Activated CD8-positive, alpha-beta memory T cell treated with anti-CD3 and anti-CD28 coated beads, Interleukin-2, amount 50 U/mL, for 24 hours (primary cell): ENCODE data around the gene PODXL.
"Not testable (repeated sequence)": the region's sequence is repeated elsewhere in the genome, so short reads cannot be mapped to it uniquely, and the experiment has no call there.

ENCODE experiments used
- DNase-seq: peaks from one replicate; pipeline ENCODE4 v3.0.0-alpha.2; 2020; ENCODE audit errors: extremely low read depth

The PODXL gene

DNA sequence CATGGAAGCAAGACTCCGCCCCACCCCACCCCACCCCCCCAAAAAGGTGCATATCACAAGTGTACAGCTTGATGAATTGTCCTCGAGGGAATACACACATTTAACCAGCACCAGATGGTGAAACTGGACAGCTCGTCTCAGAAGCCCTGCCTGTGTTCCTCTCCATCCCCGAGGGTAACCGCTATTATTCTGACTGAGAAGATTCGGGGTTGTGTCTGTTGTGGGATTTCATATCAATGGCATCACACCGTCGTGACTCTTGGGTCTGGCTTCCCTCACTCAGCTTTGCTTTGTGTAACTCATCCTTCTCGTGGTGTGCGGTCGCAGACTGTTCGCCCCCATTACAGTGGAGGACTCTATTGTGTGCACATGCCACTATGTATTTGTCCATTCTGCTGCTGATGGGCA, 18.9 kb downstream of the PODXL start:
- DNase-seq: no peak

DNA sequence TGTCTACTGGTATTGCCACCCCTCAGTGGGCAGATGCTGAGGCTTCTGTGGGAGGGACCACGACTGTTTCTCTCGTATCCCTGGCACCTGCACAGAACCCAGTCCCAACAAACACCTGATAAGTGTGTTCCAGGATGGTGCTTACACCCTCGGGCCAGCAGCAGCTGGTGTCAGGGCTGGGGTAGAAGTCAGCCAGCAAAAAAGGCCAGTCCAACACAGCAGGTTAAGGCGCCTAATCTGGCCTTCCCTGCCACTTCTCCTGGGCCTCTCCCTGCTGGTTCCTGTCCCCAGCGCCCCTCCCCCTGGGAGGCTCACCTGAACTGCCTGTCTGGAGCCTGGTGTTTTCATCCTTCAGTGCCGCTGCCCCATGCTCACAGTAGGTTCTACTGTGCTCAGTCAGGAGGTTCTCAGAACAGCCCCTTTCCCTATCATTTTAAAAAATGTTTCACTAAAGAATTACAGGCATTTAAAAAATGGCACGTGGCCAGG, 20.0 kb downstream of the PODXL start:
- no peak for DNase-seq

DNA sequence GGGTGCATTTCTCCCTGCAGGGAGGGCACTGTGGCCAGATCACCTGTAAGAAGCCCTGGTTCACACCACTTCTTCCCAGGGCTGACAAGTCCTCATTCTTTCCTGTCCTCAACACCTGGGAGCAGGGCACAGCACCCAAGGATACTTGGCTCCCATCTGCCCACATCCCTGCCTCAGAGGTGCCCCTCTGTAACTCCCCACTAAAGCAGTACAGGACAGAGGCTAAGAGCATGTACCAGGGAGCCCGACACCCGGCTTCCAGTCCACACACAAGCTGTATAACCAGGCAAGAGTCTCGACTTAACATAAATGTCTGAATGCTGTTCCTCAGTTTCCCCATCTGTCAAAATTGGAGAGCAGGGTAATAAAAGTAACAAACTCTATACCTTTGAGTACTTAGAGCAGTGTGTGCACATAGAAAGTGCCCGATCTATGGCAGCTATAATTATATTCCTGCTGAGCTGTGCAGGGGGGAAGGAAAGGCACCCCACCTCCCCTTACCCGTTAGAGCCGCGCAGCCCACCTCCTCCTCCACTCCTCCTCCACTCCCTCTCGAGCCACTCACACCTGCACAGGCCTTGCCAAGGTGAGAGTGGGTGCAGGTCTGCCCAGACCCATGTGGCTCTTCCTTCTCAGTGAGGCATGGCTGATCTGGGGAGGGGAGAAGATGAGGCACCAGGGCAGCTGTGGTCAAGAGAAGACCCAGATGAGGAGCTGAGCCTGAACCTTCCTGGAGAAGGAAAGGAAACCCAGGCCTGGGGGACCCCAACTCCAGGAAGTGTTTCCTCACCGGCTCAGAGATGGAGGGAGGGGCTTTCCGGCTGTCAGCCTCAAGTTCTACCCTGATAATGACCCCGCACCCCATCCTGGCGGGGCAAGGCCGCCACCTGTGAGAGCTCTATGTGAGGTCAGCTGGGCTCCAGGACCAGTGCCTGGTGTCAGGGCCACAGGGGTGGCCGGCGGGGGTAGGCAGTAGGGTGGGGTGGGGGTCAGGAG, 22.6 kb downstream of the PODXL start:
- DNase-seq: no peak

DNA sequence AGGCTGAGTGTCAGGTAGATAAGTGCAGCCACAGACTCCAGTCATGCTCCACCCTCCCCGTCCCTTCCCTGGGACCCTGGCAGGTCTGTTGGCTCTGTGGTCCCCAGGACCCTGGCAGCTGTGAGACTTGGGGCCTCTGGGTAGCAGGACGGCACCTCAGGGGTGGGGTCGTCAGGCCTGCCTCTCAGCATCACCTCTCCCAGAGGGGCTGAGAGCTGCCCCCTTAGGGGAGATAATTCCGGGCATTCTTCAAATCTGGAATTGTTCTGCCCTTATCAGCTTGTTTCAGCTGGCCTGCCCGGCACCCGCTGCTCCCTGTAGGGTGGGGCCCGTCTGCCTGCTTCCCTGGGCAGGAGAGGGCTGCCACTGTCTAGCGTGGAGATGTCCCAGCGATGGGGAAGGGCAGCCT, 23.3 kb downstream of the PODXL start:
- no peak for DNase-seq

DNA sequence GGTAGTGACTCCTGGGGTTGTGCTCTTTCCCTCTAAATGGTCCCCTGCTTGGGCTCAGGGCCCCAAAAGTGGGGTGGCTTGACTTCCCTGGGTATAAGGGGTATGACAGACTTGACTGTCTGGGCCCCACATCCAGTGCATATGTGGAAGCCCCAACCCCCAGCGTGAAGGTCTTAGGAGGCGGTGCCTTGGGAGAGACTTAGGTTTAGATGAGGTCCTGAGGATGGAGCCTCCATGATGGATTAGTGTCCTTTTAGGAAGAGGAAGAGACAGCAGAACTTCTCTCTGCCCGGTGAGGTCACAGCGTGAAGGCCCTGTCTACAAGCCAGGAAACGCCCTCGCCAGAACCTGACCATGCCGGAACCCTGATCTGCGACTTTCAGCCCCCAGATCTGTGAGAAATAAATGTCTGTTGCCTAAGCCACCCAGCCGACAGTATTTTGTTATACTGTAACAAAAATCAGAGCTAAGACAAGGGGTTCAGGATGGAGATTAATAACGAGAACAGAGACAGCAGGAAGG, 23.8 kb downstream of the PODXL start:
- DNase-seq: no peak

DNA sequence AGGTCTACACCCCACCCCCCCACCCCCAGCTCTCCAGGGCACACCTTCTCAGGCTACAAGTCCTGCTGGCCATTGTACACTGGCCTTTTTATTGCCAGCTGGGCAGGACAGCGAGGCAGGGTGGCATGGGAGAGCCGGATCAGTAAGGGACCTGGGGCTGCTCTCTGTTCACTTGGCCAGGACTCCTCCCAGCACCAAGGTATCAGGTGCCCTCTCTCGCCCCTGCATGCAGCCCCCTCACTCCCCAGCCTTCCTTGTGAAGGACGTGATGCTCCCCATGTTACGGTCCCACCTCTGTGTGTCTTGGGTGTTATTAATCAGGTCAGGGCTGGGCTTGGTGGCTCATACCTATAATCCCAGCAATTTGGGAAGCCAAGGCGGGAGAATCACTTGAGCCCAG, 26.3 kb downstream of the PODXL start:
- DNase-seq: no peak

DNA sequence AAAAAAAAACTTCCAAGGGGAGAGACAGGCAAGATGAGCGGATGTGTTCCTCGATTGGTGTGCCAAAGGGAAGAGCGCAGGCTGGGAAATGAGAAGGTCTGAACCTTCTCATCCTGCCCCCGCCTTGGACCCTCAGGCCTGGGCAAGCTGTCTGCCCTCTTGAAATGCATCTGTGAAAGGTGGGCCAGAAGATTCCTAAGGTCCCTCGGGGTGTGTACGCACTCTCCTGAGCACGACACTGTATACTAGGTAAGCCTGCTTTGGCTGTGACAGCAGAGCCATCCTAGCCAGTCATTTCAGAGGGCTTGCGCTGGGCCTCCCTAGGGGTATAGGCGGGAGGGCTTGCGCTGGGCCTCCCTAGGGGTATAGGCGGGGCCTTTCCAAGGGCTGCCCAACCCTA, 26.8 kb downstream of the PODXL start:
- DNase-seq: no peak

DNA sequence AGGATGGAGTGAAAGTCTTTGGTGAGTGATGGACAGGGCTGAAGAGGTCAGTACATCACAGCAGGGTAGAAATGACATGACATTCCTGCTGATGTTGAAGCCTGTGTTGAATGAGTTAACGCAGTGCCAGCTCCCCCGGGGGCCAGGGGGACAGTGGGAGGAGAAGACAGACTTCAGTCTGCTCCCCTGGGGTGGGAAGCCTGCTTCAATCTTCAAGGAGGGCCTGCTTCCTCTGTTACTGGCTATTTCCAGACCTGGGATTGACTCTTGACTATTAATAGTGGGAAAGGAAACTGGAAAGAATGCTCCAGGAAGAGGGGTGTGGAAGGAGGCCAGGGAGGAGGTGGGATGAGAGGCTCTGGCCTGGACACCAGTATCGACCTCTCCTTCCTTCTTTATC, 27.2 kb downstream of the PODXL start:
- DNase-seq: no peak

DNA sequence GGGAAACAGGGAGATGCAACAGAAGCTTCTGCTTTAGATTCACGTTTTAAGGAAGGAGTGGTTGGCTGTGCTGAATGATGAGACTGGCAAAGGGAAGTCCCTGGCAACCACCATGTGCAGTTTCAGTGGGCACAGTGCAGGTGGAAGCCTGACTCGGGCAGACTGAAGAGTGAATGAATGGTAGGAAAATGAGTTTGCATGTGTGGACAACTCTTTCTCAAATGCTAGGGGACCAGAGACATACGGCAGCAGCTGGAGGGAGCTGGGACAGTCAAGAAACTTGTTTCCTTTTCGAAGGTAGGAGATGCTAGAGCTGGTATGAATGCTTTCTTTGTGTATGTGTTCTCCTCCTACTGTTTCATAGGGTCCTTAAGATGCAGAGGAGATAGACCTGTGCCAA, 29.0 kb downstream of the PODXL start:
- DNase-seq: no peak

DNA sequence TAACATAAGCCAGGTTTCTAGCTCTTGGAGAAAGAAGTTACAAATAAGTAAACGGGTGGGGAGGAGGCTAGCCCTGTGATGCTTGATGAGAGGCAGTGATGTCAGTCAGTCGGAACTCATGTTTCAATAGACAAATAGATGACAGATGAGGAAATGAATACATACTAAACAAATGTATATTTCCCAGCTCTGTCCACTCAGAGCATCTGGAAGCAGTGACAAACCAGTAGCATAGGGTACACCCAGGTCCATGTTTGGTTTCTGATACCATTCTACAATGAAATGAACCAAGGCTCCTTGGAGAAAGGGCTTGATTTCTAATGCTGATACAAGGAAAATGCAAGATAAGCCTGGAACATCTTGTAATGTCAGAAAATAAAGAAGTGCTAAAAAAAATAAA, 30.6 kb downstream of the PODXL start:
- DNase-seq: no peak

DNA sequence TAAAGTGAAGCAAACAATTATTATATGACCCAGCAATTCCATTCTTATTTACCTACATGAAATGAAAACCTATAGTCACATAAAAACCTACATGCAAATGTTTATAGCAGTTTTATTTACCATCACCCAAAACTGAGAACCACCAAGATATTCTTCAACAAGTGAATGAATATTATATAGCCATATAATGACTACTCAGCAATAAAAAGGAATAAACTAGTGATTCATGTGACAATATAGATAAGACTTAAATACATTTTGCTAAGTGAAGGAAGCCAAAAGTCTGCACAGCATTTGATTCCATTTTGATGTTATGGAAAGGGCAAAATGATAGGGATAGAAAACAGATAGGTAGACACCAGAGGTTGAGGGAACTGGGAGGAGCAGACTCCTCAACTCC, 31.7 kb downstream of the PODXL start:
- DNase-seq: no peak

DNA sequence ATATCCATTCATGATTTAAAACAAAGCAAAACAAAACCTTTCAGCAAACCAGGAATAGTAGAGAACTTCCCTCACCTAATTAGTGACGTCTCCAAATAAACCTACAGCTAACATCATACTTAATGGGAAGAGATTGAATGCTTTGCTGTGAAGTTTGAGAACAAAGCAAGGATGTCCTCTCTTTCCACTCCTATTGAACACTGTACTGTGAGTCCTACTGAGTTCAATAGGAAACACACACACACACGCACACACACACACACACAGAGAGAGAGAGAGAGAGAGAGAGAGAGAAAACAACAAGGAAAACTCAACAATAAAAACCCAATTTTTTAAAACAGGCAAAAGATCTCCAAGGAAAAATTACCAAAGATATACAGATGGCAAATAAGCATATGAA, 32.3 kb downstream of the PODXL start:
- DNase-seq: no peak

DNA sequence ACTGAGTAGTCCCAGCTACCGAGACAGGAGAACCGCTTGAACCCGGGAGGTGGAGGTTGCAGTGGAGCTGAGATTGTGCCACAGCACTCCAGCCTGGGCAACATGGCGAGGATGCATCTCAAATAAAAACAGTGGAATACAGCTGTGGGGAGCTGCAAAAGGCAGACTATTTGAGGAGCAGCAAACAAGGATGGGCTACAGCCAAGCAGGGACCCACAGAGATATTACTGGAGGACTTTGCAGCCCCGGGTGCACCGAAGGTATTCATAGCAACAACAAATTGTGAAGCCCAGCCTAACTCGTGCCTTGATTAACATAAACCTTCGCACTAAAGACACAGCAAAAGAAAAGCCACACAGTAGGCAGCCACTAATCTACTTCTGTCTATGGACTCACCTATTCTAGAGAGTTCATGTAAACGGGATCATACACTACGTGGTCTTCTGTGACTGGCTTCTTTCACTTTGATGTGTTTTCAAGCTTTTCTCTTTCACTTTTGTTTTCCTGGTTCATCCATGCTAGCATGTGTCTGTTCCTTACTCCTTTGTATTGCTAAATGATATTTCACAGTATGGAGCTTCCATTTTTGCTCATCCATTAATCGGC, 34.0 kb downstream of the PODXL start:
- DNase-seq: no peak

DNA sequence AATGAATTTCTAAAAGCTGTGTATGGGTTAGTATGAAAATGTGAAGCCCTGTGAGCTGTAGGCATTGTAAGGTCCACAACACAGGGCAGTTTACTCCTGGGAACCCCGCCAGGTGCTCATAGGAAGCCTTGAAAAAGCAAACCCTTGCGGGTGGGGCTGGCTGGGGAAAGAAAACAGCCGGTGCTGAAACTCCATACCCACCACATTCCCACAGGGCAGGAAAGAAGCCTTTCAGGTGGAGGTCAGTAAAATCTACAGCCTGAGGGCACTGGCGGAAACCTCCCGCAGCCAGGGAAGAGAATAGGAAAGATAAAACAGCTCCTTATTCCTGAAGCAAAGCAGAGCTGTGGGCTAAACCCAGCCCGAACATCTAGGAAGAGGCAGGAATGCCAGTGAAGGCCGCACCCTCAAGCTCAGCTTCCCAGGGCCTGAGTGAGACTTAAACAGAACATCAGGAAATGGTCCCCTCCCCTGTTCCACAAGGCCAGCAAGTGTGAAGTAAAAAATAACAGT, 34.7 kb downstream of the PODXL start:
- DNase-seq: no peak

DNA sequence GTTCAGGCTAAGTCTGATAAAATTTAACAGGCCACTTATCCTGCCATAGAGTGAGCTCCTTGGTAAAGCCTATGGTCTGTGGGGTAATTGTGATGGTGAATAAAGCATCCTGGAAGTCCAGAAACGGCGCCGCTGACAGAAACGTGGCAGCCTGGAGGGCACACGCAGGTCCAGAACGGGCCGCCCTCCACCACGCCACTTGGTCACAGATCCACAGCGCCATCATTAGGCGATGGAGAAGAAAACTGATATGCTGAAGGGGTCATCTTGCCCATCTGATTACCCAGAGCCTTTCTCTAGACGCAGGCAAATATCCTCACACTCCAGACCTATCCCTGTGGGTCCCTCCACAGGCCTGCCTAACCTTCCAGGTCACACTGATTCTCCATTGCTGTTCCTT, 37.8 kb downstream of the PODXL start:
- DNase-seq: no peak

DNA sequence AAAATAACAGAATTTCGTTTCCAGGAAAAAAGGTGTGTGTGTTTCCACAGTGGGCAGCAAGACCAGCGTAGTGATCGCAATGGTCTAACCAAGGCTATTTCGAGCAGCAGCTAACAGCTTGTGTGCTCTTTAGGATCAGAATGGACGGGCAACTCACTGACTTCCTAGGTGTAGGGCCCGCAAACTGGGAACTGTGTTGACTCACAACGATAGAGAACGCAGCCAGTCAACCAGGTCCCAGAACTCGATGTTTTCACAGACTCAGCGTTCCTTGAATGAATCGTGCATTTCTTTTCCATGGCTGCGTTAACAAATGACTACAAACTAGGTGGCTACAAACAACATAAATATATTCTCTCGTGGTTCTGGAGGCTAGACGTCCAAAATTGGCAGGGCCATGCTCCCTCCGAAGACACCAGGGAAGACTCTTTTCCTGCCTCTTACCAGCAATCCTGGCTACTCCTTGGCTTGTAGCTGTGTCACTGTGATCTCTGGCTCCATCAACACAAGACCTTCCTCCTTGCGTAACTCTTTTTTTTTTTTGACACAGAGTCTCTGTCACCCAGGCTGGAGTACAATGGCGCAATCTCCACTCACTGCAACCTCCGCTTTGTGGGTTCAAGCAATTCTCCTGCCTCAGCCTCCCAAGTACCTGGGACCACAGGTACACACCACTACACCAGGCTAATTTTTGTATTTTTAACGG, 39.1 kb downstream of the PODXL start:
- no peak for DNase-seq

DNA sequence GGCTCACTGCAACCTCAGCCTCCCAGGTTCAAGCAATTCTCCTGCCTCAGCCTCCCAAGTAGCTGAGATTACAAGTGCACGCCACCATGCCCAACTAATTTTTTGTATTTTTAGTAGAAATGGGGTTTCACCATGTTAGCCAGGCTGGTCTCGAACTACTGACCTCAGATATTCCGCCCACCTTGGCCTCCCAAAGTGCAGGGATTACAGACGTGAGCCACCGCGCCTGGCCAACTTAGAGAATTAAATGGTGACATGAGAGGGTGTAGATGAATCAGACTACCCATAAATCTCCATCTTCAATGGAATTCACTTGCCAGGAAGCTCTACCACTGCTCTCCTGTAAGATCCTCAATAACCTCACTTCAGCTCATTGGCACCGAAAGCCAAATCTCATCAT, 41.0 kb downstream of the PODXL start:
- DNase-seq: not testable (repeated sequence)

DNA sequence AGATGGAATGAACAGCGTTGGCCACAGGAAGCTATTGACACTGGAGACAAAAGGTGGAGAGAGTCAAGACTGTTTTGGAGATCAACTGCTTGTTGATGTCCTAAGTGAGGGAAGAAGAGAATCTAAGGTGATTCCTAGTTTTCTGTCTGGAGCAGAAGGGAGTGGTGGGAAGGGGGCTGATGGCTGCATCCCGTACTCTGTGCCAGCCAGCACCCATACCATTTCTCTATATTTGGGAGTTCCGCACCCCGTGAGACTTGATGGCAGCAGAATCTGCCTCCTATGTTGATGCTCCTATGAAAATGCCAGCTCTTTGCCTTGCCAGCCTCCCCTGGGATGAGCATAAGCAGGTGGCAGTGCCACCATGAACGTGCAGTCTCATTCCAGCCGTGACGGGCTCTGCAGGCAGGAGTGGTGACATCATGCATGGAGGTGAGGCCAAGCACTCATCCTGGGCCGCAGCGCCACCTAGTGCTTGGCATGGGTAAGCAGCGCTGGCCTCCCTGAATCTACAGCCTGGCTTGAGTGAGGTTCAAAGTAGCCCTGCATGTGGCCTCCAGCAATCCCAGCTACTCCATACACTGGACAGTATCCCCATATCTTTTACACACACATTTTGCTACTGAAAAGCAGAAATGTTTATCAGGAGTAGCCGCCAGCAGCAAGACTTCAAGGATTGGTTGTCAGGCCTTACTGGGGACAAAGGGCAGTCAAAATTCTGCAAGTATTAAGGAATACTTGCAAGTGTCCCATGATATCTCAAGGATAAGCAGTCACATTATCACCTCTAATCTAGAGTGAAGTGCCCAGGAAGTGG, 43.0 kb downstream of the PODXL start:
- peak; percentile 52 for DNase-seq

DNA sequence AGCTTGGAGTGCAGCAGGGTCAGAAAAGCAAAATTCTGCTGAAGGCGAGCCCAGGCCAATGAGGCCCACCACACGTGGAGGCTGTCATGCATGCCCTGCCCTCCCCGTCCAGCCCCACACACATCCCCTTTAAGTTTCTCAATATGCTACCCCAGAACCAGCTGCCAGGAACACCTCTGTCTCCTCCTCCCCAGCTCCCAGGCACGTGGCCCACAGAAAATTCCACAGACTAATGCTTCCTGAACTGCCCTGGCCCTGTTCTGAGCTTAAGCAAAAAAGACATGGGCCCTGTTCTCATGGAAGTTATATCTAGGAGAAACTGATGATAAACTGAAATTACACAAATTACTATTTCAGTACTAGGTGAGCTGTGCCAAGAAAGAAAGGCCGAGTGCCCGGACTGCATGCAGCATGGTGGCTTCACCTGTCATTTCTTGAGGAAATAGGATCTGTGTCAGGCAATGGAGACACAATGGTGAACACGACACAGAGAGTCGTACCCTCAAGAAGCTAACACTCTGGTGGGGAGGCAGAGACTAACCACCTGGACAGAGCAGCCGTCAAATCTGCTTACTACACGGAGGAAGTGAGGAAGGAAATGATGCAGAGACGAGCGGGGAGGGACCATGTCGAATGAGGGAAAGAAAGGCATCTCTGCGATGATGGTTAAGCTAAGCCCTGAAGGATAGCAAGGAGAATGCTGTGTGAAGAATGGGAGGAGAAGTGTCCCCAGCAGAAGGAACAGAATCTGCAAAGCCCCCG, 44.5 kb downstream of the PODXL start:
- DNase-seq: no peak

DNA sequence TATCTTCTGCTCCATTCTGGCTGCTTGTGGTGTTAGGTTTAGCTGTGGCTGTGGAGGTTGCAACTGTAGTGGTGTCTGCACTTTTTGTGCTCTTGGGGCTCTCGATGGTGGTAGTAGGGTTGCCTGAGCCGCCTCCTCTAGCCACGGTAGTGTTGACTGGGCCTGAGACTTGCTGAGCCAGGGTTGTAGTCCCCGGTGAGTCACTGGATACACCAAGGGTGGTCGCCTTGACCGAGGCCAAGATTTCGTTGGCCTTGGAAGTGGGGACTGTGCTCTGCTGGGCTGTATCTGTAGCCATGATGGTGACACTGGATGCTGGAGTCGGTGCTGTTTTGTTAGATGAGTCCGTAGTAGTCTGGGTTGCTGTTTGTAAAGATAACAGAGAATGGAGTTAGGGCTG, 45.4 kb downstream of the PODXL start:
- DNase-seq: no peak
